HG03432 (cell line): ENCODE measurements around the gene ATXN1.
A peak's percentile ranks its signal among the peaks of the same experiment; 100 is the strongest.
"Not testable (repeated sequence)": the region's sequence is repeated elsewhere in the genome, so short reads cannot be mapped to it uniquely, and the experiment has no call there.

ENCODE experiments used
- ATAC-seq: cut with Tn5 transposase; IDR thresholded peaks from one replicate; pipeline ENCODE4 v1.9.1; 2021; ENCODE audit warnings: mild to moderate bottlenecking, moderate library complexity; ENCODE audit not compliant: unreplicated experiment

Gene ATXN1

GRCh38 chr6:16277101-16277981 lies 483.9 kb downstream of the ATXN1 start:
- ATAC-seq = peak; percentile 86

DNA sequence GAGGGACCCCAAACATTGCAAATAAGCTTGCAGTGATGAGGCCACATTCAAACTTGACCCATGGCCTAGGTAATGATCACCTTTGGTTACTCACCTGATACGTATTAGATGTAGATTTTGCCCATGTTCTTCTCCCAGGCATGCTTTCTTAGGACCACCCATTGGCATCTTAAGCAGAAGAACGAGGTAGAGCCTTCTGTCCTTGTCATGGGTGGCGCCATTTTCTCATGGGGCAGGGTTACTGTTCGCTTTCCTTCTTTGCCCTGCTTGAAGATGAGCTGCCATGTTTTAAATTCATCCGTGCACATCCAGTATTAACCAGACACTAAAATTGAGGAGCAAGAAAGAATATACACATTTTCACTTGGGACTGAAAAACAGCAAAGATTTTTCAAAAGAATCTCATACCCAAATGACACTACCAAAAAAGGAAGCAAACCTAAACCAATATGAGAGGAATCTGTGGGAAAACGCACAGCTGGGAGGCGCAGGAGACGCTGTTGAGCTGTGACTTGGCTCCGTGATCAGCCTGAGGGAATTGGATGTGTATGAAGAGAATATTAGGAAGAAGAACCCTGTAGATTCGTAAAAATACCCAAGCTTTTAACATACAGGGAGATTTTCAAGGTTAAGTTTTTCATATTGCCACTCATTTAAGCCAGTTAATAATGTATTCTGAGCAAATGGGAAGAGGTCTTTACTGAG lies 486.2 kb downstream of the ATXN1 start:
- no peak for ATAC-seq

DNA sequence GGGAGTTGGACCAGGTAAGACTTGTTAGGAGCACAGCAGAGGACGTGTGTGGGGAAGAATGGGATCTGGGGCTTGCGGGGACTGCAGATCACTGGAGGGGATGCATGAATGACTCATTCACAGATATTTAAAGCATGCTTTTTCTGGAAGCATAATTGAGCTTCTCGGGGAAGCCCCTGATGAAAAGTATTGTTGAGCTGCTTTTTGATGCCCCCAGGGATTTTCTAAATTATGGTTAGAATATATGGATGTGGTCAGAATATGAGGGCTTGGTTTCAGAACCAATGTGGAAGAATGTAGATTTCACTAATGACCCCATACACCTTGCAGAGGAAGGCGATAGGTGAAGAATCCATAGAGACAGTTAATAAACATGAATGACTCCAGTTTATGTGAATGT lies 486.8 kb downstream of the ATXN1 start:
- no peak for ATAC-seq

DNA sequence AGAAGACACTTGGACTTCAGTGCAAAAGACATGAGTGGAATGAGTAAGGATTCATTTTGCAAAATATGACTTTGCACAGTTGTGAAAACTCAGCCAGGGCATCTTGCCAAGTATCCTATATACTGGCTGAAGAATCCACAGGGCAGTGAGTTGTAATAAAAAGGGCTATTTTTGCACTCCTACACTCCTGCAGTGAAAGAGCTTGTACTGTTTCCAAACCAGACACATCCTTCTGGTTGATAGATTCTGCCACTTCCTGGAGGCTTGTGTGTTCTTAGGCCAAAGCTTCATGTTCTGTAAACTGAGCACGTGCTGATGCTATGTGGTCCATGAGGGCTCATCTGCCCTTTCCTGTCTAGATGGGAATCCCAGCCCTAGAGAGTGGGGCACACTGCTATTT lies 488.0 kb downstream of the ATXN1 start:
- no peak for ATAC-seq

DNA sequence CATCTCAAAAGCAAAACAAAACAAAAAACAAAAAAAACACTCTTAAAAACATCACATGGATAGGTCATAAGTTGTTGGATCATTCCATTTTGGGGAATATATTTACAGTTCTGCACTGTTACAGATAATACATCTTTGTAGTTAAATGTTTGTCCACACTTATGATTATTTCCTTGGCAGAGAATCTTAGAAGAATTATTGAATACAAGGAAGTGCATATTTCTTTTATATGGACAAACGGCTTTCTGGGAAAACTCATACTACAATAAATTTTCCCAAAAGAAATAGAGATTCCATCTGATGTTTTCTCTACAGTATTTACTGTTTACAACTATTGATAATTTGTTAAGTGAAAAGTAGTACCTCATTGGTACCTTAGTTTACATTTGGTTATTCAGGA lies 489.1 kb downstream of the ATXN1 start:
- no peak for ATAC-seq

DNA sequence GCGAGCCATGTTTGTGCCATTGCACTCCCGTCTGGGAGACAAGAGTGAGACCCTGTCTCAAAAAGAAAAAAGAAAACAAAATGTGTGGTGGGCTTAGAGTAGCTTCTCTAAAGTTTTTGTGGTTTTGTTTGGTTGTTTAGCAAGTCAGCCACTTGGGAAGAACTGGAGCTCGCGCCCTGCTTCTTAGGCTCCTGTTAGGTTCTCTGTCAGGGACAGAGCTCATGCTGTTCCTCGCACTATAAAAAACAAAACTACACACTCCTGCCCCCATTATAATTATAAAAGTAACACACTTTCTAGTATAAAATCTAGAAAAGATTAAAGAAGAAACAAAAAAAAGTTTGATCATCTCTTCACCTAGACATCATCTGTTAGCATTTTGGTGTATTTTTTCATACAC lies 489.8 kb downstream of the ATXN1 start:
- no peak for ATAC-seq

DNA sequence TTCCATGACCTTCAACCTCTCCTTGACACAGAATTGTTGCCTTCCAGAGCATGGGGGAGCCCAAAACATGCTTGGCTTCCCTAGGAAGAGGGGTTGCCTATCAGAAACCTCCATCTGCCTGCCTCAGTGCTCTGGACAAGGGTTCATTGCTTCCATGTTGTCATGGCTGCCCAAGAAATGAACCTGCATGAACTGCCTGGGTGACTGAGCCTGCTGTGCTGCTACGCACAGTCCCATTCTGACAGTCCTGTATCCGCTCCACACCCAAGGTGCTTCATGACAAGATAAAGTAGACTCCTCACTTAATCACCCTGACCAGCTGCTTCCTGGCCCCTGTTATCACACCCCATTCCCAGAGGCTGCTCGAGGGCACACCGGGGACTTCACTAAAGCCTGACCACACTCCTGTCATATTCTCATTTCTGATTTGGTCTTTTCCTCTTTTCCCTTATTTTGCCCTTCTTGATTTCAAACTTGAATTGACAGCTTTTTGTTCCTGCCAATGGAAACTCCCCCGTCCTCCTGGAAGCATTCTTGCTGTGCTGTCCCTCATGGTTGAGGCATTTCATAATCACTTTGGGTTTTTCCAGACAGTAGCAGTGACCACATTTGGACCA lies 491.0 kb downstream of the ATXN1 start:
- no peak for ATAC-seq

- ATAC-seq = not testable (repeated sequence)
Measured at GRCh38 chr6:16269442-16270070, 491.7 kb downstream of the ATXN1 start.

DNA sequence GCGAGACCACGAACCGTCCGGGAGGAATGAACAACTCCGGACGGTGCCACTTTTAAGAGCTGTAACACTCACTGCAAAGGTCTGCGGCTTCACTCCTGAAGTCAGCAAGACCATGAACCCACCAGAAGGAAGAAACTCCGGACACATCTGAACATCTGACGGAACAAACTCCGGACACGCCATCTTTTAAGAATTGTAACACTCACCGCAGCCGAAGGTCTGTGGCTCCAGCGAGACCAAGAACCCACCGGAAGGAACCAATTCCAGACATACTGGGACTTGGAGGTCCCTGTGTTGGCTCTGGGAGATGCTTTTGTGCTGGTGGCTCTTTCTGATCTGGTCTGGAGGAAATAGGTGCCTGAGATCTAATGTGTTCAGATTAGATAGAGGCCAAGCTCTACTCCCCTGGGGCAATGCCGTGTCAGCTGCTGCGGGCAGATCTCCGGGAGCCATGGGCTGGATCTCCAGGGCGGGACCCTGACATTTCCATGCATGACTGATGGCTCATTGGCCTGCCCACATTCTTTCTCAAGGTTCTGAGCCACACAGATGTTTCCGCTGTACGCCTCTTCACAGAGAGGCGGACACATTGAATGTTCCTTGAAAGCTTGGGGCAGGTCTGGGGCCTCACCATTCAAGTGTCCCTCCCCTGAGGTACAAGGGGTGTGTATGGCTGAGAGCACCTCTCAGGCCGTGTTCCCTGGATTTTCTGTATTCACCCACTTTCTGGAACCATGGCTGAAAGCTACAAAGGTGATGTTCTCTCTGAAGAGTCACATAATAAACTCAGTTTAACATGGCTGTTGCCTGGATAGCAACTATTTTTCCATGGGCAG lies 493.6 kb downstream of the ATXN1 start:
- ATAC-seq = no peak

DNA sequence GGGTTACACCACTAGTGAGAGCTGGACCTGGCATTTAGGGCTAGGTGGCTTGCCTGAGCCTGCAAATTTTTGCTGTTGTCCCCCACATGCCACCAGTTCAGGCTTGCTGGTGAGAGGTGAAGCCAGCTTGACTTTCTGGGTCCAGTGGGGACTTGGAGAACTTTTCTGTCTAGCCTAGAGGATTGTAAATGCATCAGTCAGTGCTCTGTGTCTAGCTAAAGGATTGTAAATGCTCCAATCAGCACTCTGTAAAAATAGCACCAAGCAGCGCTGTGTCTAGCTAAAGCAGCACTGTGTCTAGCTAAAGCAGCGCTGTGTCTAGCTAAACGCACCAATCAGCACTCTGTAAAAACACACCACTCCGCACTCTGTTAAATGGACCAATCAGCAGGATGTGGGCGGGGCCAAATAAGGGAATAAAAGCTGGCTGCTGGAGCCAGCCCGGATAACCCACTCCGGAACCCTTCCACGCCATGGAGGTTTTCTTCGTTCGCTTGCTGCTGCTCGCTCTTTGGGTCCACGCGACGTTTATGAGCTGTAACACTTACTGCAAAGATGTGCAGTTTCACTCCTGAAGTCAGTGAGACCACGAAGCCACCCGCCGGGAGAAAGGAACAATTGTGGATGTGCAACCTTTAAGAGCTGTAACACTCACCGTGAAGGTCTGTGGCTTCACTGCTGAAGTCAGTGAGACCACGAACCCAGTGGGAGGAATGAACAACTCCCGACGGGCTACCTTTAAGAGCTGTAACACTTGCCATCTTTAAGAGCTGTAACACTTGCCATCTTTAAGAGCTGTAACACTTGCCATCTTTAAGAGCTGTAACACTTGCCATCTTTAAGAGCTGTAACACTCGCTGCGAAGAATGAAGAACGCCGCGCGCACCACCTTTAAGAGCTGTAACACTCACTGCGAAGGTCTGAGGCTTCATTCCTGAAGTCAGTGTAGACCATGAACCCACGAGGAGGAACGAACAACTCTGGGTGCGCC lies 495.6 kb downstream of the ATXN1 start:
- no peak for ATAC-seq

DNA sequence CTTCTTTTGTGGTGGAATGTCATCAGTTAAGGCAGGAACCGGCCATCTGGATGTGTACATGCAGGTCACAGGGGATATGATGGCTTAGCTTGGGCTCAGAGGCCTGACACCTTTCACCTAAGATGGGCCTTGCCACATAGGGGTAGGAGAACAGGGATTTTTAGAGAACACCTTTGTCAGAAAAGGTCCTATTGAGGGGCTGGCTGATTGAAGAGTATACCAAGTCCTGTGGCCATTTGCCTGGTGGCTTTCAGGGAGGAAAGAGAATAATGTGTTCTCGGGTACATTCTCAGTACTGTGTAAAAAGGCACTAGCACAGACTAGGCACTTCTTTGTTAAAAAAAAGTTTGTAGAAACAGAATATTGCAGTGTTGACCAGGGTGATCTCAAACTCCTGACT lies 496.5 kb downstream of the ATXN1 start:
- ATAC-seq = no peak

DNA sequence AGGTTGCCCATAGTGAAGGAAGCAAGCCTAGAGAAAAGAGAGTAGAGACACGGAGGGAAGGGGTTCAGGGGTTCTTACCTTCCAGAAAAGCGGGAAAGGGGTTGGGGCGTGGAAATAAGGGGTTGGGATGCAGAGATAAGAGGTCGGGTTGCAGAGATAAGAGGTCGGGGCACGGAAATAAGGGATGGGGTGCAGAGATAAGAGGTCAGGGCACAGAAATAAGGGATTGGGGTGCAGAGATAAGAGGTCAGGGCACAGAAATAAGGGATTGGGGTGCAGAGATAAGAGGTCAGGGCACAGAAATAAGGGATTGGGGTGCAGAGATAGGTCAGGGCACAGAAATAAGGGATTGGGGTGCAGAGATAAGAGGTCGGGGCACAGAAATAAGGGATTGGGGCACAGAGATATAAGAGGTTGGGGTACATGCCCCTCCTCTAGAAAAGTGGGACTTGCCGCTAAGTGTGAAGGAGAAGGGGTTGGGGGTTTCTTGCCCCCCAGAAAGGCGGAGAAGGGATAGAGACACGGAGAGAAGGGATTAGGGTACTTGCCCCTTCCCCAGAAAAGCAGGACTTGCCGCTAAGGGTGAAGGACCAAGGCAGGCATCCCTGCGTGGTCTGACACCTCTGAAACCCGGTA lies 497.7 kb downstream of the ATXN1 start:
- not testable (repeated sequence) for ATAC-seq

DNA sequence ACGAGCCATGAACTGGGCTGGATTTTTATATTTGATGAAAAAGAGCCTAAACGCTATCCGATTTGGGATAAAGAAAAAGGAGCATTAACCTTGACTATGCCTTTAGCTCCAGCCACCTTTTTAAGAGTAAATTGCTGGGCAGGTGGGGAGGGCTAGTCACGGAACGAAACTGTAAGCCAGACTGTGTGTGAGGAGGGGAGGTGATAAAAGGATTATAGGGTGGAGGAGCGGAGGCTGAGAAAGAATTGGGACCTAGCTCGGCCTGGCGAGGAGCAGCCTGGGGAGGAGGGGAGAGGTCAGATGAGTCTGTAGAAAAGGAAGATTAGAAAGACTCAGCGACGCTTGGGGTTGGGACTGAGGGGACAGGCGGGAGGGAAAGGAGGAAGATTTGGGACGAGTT lies 498.5 kb downstream of the ATXN1 start:
- ATAC-seq = not testable (repeated sequence)

DNA sequence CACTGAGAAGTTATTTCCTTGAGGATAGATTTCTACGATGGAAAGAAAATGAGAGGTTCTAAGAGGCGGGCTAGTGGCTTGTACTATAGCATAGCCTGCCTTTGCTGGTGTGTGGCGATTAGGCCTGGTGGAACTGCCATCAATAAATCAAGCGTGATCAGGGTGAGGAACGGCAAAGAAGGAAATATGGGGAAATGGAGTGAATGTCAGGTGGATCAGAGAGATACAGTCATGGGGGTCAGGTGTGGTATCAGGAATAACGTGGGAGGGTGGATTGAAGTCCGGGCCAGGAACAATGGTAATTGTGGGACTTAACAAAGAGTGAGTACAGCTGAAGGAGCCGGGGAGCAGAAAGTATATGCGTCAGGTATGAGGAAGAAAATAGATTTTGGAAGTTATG lies 500.7 kb downstream of the ATXN1 start:
- ATAC-seq = not testable (repeated sequence)

- not testable (repeated sequence) for ATAC-seq
Measured at GRCh38 chr6:16259604-16260003, 501.7 kb downstream of the ATXN1 start.

DNA sequence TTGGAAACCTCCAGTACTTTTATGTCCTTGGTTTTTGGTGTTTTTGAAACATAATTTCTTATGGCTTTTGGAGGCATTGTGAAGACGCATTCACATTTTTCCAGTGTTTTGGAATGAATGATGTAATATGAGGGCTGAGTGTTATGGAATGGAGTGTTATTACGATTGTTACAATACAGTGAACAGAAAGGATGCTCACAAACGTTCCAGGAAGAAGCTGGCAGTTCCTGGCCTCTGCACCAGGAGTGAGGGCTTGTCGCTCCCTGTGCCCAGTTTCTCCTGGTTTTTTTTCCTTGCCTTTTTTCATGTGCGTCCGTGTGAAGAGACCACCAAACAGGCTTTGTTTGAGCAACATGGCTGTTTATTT lies 502.6 kb downstream of the ATXN1 start:
- no peak for ATAC-seq

DNA sequence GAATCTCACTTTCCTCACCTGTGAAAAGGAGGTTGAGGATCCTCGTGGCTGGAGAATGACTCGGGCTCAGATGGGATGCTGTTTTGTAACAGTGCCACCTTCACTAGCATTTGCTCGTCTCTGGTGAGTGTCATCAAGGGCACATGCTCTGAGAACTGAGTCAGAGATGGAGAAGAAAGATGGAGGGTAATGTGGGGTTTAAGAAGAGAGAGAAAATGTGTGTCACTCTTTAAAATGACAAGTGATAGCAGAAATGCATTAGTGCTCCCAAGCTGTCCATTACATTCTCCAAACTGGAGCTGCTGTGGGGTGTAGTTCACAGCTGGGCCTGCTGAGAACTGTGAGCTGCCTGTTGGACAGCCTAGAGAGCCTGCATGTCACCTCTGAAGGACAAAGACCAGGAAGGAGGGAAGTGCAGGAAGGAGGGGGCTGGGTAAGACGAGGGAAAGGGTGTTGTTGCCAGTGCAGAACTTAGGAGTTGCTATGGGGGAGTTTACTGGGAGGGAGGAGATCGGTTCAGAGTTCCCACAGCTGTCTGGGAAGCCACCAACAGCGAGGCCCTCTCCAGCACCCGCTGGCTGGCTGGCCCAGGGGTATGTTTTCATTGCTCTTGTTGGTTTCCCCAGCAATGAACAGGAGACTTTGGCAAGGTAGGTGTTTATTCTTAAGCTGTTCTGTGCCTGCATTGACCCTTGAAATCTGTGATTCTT lies 503.1 kb downstream of the ATXN1 start:
- no peak for ATAC-seq

GRCh38 chr6:16256781-16257180 lies 504.5 kb downstream of the ATXN1 start:
- ATAC-seq = no peak
